Smooth muscle cell (in vitro differentiated cells): ENCODE measurements around the gene DCAF4. TPM values are rescaled to one million over a fixed set of nuclear protein-coding genes. Genes with fewer than 3 reads are reported as not detected.

Experiments
- DNase-seq: peaks from one replicate; lab custom pipeline; 2025; ENCODE audit not compliant: unreplicated experiment; lab: John Stamatoyannopoulos, UW
- H2AFZ ChIP-seq: fragments of 200-600 bp; sonication (generic); 2 replicates; pipeline ENCODE4 v1.6.0; 2016; ENCODE audit warnings: antibody characterized with exemption, low read depth, mild to moderate bottlenecking
- H3F3A ChIP-seq: fragments of 200-600 bp; sonication (generic); 2 replicates; pipeline ENCODE4 v1.6.0; 2017; ENCODE audit warnings: antibody characterized with exemption, low read depth
- H3K27ac ChIP-seq: fragments of 200-600 bp; sonication (generic); 2 replicates; pipeline ENCODE4 v1.5.1; 2016; ENCODE audit warnings: low read depth, mild to moderate bottlenecking
- H3K27me3 ChIP-seq: fragments of 200-600 bp; sonication (generic); 2 replicates; pipeline ENCODE4 v1.6.1; 2016; ENCODE audit warnings: low read depth, mild to moderate bottlenecking
- H3K36me3 ChIP-seq: fragments of 200-600 bp; sonication (generic); 2 replicates; pipeline ENCODE4 v1.5.1; 2016; ENCODE audit warnings: low read depth
- H3K4me1 ChIP-seq: fragments of 200-600 bp; sonication (generic); 2 replicates; pipeline ENCODE4 v1.5.1; 2016; ENCODE audit warnings: low read depth
- H3K4me2 ChIP-seq: fragments of 200-600 bp; sonication (generic); 2 replicates; pipeline ENCODE4 v1.6.0; 2016; ENCODE audit warnings: mild to moderate bottlenecking
- H3K4me3 ChIP-seq: fragments of 200-600 bp; sonication (generic); 2 replicates; pipeline ENCODE4 v1.5.1; 2016; ENCODE audit warnings: mild to moderate bottlenecking
- H3K79me2 ChIP-seq: fragments of 200-600 bp; sonication (generic); 2 replicates; pipeline ENCODE4 v1.6.0; 2016; ENCODE audit warnings: low read depth, mild to moderate bottlenecking
- H3K9ac ChIP-seq: fragments of 200-600 bp; sonication (generic); 2 replicates; pipeline ENCODE4 v1.6.0; 2016; ENCODE audit warnings: low read depth
- H3K9me3 ChIP-seq: fragments of 200-600 bp; sonication (generic); replicated peaks from 2 replicates; pipeline ENCODE4 v1.5.1; 2016; ENCODE audit warnings: low read depth
- H4K20me1 ChIP-seq: fragments of 200-600 bp; sonication (generic); 2 replicates; pipeline ENCODE4 v1.6.0; 2016; ENCODE audit warnings: low read depth
- CTCF ChIP-seq: fragments of 200-600 bp; sonication (generic); IDR thresholded peaks from 2 replicates; pipeline ENCODE4 v1.5.1; 2017; ENCODE audit warnings: borderline replicate concordance, mild to moderate bottlenecking, antibody characterized with exemption; ENCODE audit not compliant: insufficient read depth, poor library complexity, severe bottlenecking
- WGBS: methylation state at CpG from one replicate; pipeline ENCODE4 v1.1.7; 2016; ENCODE audit warnings: low lambda C conversion rate; 5-methylcytosine and 5-hydroxymethylcytosine counted together
- polyA plus RNA-seq: library from polyadenylated mRNA; unstranded; fragments of >200 nt; fragmentation: Nextera tagmentation; extraction: Ambion mirVana; gene quantifications from 2 replicates; pipeline ENCODE4 v1.2.1, GENCODE V29; 2016
- total RNA-seq: library from RNA; depleted of rRNA; stranded (reverse); fragments of >200 nt; gene quantifications from 2 replicates; pipeline ENCODE4 v1.2.3, GENCODE V29; 2014

DCAF4 gene
- total and polyA plus RNA-seq, 2 experiments from 2014 or later, result 8.2 to 9.2 TPM

GRCh38 chr14:72962829-72963312, 36.6 kb downstream of the DCAF4 start:
- no peaks in the 10 kb centered on the region for H4K20me1 ChIP-seq
- H2AFZ ChIP-seq, result no peak overlapping the region
- H3K79me2 ChIP-seq, result no peaks in the 10 kb centered on the region
- H3K4me3 ChIP-seq, result no peak overlapping the region
- no peaks in the 10 kb centered on the region for H3K9me3 ChIP-seq
- 61% methylated on average over 6 of the region's 6 CpGs for WGBS
- no peaks in the 10 kb centered on the region for H3K4me1 ChIP-seq
- H3K9ac ChIP-seq, result no peak overlapping the region
- no peaks in the 10 kb centered on the region for H3K36me3 ChIP-seq
- H3F3A ChIP-seq, result no peaks in the 10 kb centered on the region
- H3K27ac ChIP-seq, result no peak overlapping the region
- no peak for TF ChIP-seq CTCF
- DNase-seq, result no peak
- no peaks in the 10 kb centered on the region for H3K27me3 ChIP-seq
- H3K4me2 ChIP-seq, result no peak overlapping the region

- H3K27me3 ChIP-seq, result no peaks in the 10 kb centered on the region
- no peak for TF ChIP-seq CTCF
- H2AFZ ChIP-seq, result no peak overlapping the region
- no peaks in the 10 kb centered on the region for H4K20me1 ChIP-seq
- no peak overlapping the region for H3K4me3 ChIP-seq
- no peaks in the 10 kb centered on the region for H3F3A ChIP-seq
- no peaks in the 10 kb centered on the region for H3K79me2 ChIP-seq
- H3K4me2 ChIP-seq, result no peak overlapping the region
- H3K27ac ChIP-seq, result no peak overlapping the region
- no peak for DNase-seq
- peaks cover 5% of the 10 kb centered on the region for H3K36me3 ChIP-seq
- H3K9ac ChIP-seq, result no peak overlapping the region
- H3K4me1 ChIP-seq, result no peaks in the 10 kb centered on the region
- H3K9me3 ChIP-seq, result no peaks in the 10 kb centered on the region
- 87% methylated on average over 6 of the region's 6 CpGs for WGBS
These were observed 39.0 kb downstream of the DCAF4 start for GRCh38 chr14:72965249-72965648.

GRCh38 chr14:72966038-72966437, 39.8 kb downstream of the DCAF4 start:
- Histone ChIP-seq H2AFZ (no peak overlapping the region), H3K27ac (no peak overlapping the region), H3K36me3 (peaks cover 5% of the 10 kb centered on the region), H3K27me3 (no peaks in the 10 kb centered on the region), H3F3A (no peaks in the 10 kb centered on the region), H3K4me3 (no peak overlapping the region), H3K4me2 (no peak overlapping the region), H4K20me1 (no peaks in the 10 kb centered on the region), H3K9ac (no peak overlapping the region), H3K79me2 (no peaks in the 10 kb centered on the region), H3K9me3 (no peaks in the 10 kb centered on the region), H3K4me1 (no peaks in the 10 kb centered on the region)
- no peak for TF ChIP-seq CTCF
- 96% methylated on average over 6 of the region's 6 CpGs for WGBS
- no peak for DNase-seq

GRCh38 chr14:72968316-72968715, 42.1 kb downstream of the DCAF4 start:
- no peaks in the 10 kb centered on the region for H3K27me3 ChIP-seq
- no peak for TF ChIP-seq CTCF
- no peak overlapping the region for H3K27ac ChIP-seq
- no peaks in the 10 kb centered on the region for H3K79me2 ChIP-seq
- no peak overlapping the region for H3K4me2 ChIP-seq
- no peak overlapping the region for H3K4me3 ChIP-seq
- H3K36me3 ChIP-seq, result peaks cover 5% of the 10 kb centered on the region
- no peaks in the 10 kb centered on the region for H4K20me1 ChIP-seq
- H3K9me3 ChIP-seq, result no peaks in the 10 kb centered on the region
- H2AFZ ChIP-seq, result no peak overlapping the region
- H3K4me1 ChIP-seq, result no peaks in the 10 kb centered on the region
- H3F3A ChIP-seq, result no peaks in the 10 kb centered on the region
- H3K9ac ChIP-seq, result no peak overlapping the region
- WGBS, result 93% methylated on average over 5 of the region's 5 CpGs
- DNase-seq, result no peak
